ENCODE results near the gene SALL4.

DNA sequence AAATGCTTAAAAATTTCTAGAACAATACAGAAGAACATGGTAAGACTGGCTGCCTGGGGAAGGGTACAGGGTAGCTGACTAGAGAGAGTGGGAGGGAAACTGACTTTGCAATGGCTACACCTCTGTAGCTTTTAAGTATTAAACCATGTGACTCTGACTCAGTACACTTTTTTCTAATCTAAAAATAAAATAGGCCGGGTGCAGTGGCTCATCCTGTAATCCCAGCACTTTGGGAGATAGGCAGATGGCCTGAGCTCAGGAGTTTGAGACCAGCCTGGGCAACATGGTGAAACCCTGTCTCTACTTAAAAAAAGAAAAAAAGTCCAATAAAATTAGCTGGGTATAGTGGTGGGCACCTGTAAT lies 52.7 kb downstream of the SALL4 start:
- TF ChIP-seq, protein P1, sequence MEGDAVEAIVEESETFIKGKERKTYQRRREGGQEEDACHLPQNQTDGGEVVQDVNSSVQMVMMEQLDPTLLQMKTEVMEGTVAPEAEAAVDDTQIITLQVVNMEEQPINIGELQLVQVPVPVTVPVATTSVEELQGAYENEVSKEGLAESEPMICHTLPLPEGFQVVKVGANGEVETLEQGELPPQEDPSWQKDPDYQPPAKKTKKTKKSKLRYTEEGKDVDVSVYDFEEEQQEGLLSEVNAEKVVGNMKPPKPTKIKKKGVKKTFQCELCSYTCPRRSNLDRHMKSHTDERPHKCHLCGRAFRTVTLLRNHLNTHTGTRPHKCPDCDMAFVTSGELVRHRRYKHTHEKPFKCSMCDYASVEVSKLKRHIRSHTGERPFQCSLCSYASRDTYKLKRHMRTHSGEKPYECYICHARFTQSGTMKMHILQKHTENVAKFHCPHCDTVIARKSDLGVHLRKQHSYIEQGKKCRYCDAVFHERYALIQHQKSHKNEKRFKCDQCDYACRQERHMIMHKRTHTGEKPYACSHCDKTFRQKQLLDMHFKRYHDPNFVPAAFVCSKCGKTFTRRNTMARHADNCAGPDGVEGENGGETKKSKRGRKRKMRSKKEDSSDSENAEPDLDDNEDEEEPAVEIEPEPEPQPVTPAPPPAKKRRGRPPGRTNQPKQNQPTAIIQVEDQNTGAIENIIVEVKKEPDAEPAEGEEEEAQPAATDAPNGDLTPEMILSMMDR (IDR thresholded peaks at IDR 0.05; ENCODE audit: insufficient read depth, low read length, poor library complexity, severe bottlenecking): no peak
- TF ChIP-seq EZH2phosphoT487 (conservative IDR thresholded peaks at IDR 0.05; ENCODE audit: low read length): no peak
